Hepatocyte (in vitro differentiated cells): ENCODE measurements around the gene VCL.

Experiments
- EZH2 ChIP-seq: fragments of 200-600 bp; sonication (generic); IDR thresholded peaks from 2 replicates; pipeline ENCODE4 v1.6.1; 2016; ENCODE audit warnings: antibody characterized with exemption, mild to moderate bottlenecking, borderline replicate concordance
- TF ChIP-seq, protein P1 (sequence below): fragments of 200-600 bp; sonication (generic); IDR thresholded peaks from 2 replicates; pipeline ENCODE4 v1.5.1; 2016; ENCODE audit warnings: antibody characterized with exemption, mild to moderate bottlenecking; ENCODE audit not compliant: poor library complexity

DNA sequence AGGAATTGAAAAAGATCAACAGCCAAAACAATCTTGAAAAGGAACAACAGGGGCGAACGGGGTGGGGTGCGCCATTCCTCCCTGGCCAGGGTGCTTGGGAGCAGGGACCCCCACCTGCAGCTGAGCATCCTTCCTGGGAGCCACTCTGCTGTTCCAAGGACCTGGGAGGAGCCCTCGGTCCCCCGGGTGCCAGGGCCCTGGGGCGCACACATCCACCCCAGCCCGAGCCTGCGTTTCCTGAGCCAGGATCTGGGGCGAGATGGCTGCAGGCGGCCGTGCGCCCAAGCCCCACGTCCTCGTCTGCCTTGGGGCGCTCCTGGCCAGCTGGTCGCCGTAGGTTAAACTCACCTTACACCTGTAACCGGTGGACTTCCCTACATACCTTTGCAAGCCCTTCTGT is 142.1 kb downstream of the VCL start:
- TF ChIP-seq, protein P1, sequence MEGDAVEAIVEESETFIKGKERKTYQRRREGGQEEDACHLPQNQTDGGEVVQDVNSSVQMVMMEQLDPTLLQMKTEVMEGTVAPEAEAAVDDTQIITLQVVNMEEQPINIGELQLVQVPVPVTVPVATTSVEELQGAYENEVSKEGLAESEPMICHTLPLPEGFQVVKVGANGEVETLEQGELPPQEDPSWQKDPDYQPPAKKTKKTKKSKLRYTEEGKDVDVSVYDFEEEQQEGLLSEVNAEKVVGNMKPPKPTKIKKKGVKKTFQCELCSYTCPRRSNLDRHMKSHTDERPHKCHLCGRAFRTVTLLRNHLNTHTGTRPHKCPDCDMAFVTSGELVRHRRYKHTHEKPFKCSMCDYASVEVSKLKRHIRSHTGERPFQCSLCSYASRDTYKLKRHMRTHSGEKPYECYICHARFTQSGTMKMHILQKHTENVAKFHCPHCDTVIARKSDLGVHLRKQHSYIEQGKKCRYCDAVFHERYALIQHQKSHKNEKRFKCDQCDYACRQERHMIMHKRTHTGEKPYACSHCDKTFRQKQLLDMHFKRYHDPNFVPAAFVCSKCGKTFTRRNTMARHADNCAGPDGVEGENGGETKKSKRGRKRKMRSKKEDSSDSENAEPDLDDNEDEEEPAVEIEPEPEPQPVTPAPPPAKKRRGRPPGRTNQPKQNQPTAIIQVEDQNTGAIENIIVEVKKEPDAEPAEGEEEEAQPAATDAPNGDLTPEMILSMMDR = no peak
- no peak for TF ChIP-seq EZH2
